NK-92 (cell line): ENCODE data around the gene MSL1.
"Not testable (repeated sequence)": the region's sequence is repeated elsewhere in the genome, so short reads cannot be mapped to it uniquely, and the experiment has no call there.

ENCODE experiments used
- DNase-seq: peaks from one replicate; lab custom pipeline; 2025; ENCODE audit not compliant: unreplicated experiment; lab: John Stamatoyannopoulos, UW

The MSL1 gene

GRCh38 chr17:40124279-40125141, 2.7 kb downstream of the MSL1 start:
- DNase-seq, result no peak

GRCh38 chr17:40129498-40129897, 7.7 kb downstream of the MSL1 start:
- DNase-seq, result no peak

GRCh38 chr17:40130352-40131042, 8.7 kb downstream of the MSL1 start:
- DNase-seq, result no peak

GRCh38 chr17:40134184-40134583, 12.4 kb downstream of the MSL1 start:
- DNase-seq, result no peak

- no peak for DNase-seq
Measured at GRCh38 chr17:40135817-40136216, 14.0 kb downstream of the MSL1 start.

GRCh38 chr17:40139566-40140058, 17.8 kb downstream of the MSL1 start:
- DNase-seq, result no peak

GRCh38 chr17:40143166-40143565, 21.4 kb downstream of the MSL1 start:
- DNase-seq, result not testable (repeated sequence)

- DNase-seq, result no peak
Measured at GRCh38 chr17:40145476-40145875, 23.7 kb downstream of the MSL1 start.

- no peak for DNase-seq
Measured at GRCh38 chr17:40148527-40148926, 26.8 kb downstream of the MSL1 start.

- no peak for DNase-seq
Measured at GRCh38 chr17:40150276-40150675, 28.5 kb downstream of the MSL1 start.

GRCh38 chr17:40151414-40151963, 29.7 kb downstream of the MSL1 start:
- DNase-seq, result no peak

GRCh38 chr17:40153603-40154236, 31.9 kb downstream of the MSL1 start:
- no peak for DNase-seq

GRCh38 chr17:40157973-40158372, 36.2 kb downstream of the MSL1 start:
- DNase-seq, result no peak

- DNase-seq, result no peak
Measured at GRCh38 chr17:40158438-40159013, 36.8 kb downstream of the MSL1 start.

GRCh38 chr17:40159456-40159855, 37.7 kb downstream of the MSL1 start:
- no peak for DNase-seq

GRCh38 chr17:40167685-40168261, 46.0 kb downstream of the MSL1 start:
- no peak for DNase-seq

- no peak for DNase-seq
Measured at GRCh38 chr17:40168262-40168832, 46.6 kb downstream of the MSL1 start.

- DNase-seq, result no peak
Measured at GRCh38 chr17:40170325-40170724, 48.6 kb downstream of the MSL1 start.

- no peak for DNase-seq
Measured at GRCh38 chr17:40171750-40172149, 50.0 kb downstream of the MSL1 start.

GRCh38 chr17:40173091-40173777, 51.5 kb downstream of the MSL1 start:
- DNase-seq, result no peak
